IPS-NIHi7 (cell line): ENCODE measurements around the gene MRFAP1L1.
"Not testable (repeated sequence)": the region's sequence is repeated elsewhere in the genome, so short reads cannot be mapped to it uniquely, and the experiment has no call there.

Source experiments
- DNase-seq: peaks from one replicate; pipeline ENCODE4 v3.0.0; 2012; ENCODE audit warnings: mixed read lengths; ENCODE audit errors: extremely low spot score

Gene MRFAP1L1

DNA sequence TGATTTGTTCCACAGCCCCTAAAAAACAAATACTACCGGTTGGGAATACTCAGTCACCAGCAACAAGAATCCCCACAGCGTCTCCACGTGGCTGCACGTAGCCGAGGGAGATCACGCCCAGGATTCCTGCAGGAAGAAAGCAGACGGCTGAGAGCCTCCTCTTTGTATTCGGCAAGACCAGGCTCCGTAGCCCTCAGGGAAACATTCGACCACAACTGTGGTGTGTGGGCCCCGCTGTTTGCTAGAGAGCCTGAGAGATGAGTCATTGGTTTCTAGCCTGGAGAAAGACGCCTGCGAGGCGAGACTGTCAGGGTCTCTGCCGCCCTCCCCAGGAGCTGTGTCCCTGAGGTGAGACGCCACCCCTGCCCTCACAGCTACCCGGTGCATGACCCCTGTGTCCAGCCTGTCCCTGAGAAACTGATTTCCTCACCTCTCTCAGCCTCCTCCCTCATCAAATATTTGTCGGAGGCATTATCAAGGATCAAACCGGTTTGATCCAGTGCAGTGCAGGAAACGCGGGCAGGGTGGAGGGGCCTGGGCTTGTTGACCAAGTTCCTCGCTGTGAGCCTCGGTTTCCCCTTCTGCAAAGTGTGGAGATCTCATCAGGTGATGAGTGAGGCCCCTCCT lies 20.7 kb downstream of the MRFAP1L1 start:
- DNase-seq: peak; percentile 83

DNA sequence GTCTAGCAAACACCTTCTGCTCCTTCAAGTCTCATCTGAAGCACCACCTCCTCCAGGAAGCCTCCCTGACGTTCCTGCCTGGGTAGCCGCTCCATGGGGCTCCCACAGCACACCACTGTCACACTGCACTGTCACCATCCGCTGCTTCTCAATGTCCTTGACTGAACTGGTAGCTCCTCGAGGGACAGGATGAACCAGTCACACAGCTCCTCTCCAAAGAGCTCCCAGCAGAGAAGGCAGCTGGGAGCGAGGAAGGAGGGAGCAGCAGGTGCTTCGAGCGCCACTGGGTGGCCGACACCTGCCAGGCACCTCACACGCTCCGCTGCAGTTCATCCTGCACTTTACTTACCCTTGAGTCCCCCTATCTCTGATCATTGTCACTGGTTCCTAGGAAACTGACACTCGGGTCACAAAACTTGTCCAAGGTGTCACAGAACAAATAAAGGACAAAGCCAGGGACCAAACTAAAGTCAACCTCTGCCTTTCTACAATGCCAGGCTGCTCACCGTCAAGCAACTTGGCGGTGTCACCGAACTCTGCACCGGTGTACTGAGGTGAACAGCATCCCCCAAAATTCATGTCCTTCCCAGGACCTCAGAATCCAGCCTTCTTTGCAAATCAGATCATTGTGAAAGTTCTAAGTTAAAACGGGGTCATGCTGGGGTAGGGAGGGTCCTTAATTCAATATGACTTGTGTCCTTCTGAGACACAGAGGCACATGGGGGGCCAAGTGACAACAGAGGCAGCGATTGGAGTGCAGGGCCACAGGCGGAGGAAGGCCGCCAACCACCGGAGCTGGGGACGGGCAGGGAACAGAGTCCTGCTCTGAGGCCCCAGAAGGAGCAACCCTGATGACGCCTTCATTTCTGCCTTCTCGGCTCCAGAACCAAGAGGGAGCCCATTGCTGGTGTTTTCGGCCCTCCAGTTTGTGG lies 21.5 kb downstream of the MRFAP1L1 start:
- peak; percentile 40 for DNase-seq

- DNase-seq: no peak
These were observed 23.4 kb downstream of the MRFAP1L1 start for GRCh38 chr4:6686104-6686787.

- DNase-seq: no peak
These were observed 25.0 kb downstream of the MRFAP1L1 start for GRCh38 chr4:6684656-6685055.

DNA sequence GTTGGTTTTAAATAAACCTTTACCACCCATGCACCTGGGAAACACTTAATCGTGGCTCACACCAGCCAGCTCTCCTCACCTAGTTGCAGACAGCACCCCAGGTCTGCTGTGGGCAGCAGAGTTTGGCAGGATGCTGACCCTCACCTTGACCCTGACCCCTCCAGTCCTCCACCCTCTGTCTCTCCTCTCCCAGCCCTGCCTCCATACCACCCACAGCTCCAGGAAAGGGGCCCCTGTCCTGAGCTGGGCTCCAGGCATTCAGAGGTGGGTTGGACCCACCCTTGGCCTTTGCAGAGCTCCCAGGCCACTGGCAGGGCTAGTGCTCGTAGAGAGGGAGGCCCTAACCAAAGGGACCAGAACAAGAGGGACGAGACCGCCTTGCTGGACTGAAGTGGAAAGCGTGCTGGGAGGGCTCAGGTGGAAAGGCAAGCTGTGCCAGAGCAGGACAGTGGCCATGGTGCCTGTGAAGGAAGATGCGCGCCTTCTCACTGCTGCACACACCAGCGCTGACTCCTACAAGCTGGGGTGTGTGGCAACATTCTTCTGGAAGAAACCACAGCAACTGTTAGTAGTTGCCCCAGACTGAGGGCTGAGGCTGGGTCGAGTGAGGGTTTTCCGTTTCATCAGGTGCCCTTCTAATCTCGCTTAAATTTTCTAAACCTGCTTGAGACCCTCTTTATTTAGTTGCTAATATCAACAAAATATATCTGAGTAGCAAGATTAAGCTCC lies 26.6 kb downstream of the MRFAP1L1 start:
- DNase-seq: no peak

DNA sequence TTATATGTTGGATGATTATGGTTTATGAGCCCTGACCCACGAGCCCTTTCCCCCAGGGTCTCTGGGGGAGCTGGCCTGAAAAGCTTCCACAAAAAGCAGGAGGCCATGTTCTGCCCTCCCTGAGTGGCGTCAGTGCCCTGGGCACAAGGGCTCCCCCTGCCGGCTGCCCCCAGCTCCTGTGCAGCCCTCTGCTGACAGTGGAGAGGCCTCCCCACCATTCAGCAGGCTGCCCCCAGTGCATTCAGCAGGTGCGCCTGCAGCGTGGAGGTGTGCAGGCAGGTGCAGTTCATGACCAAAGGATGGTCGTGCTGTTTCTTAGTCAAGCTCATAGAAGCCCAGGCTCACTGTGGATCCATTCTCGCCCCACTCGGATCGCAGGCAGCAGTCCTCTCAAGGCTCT lies 28.5 kb downstream of the MRFAP1L1 start:
- no peak for DNase-seq

DNA sequence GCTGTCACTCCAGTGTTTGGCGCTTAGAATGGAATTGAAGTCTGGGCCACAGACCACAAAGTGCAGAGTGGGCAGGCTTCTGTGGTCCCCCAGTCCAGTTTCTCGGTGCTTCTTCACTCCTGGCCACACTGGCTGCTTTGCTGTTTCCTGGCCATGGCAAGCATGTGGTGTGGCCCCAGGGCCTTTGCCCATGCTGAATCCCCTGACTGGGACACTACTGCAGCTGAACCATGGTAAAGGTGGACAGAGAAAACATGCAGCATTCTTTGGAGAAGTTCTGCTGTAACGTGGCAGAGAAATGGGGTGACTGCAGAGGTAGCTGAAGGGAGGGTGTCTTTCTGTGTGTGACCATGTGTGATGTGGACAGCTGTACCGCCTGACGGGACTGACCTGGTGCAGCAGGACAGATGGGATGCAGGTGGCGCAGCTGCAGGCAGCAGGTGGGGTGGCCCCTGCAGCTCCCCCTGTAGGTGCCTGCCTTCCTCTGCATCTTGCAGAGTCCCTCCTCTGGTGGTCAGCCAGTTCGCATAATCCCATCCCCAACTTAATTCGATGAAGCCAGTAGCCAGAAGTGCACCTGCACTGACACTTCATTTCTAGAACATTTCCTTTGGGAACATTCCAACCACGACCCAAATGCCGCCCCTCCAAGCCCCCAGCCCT lies 29.2 kb downstream of the MRFAP1L1 start:
- peak; percentile 80 for DNase-seq

- no peak for DNase-seq
These were observed 32.7 kb downstream of the MRFAP1L1 start for GRCh38 chr4:6676722-6677558.

DNA sequence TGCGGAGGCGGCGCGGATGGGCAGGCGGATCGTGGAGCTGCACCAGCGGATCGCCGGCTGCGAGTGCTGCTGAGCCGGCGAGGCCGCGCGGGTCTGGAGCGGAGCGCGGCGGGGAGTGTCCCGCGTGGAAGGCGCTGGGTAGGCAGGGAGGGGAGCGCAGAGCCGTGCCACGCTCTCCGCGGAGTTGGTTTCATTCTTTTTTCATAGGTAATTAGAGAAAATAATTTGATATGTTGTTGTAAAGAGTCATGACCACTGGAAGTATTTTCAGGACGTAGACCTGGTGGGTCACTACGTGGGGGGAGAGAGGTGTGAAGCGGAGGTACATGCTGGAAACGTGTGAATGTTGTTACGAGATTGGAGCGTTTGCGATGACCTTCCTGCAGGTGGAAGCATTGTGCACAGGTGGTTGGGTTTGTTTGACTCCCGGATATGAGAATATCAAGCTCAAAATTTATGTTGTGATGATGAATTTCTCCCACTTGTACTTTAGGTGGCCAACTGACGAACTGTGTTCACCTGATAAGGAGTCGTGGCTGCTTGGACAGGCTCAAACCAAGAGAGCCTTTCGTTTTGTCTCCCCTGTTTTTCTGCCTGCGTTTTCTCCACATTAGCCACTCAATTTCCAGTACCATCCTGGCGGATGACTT lies 35.0 kb downstream of the MRFAP1L1 start:
- peak; percentile 36 for DNase-seq

- peak; percentile 98 for DNase-seq
These were observed 35.8 kb downstream of the MRFAP1L1 start for GRCh38 chr4:6673660-6674499.

GRCh38 chr4:6673191-6673659 lies 36.4 kb downstream of the MRFAP1L1 start:
- DNase-seq: not testable (repeated sequence)

GRCh38 chr4:6672541-6673190 lies 37.0 kb downstream of the MRFAP1L1 start:
- not testable (repeated sequence) for DNase-seq

DNA sequence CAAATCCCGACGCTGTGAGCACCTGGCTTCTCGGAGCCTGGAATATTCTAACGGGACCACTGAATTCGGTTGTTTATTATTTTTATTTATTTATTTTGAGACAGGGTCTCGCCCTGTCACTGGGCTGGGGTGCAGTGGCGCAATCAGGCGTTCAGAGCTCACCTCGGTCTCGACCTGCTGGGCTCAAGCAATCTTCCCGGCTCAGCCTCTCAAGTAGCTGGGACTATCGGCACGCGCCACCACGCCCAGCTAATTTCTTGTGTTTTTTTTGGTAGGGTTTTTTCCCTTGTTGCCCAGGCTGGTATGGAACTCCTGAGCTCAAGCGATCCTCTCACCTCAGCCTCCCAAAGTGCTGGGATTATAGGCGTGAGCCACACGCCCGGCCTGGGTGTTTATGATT lies 37.5 kb downstream of the MRFAP1L1 start:
- no peak for DNase-seq

DNA sequence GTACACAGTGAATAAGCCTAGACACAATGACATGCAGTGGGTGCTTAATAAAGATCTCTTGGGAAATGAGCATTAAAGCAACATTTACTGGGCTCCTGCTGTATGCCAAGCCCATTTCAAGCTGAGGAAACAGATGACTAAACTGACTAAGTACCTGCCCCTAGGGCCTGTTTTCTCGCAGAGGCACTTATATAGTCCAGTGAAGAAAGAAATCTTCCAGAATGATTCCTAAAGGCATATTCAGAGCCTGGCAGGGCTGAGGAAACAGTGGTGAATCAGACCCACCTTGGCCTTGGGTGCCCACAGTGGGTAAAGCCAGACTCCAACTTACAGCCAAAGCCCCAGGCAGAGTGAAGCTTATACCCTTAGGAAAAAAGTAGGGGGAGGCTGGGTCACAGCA lies 38.0 kb downstream of the MRFAP1L1 start:
- DNase-seq: no peak

DNA sequence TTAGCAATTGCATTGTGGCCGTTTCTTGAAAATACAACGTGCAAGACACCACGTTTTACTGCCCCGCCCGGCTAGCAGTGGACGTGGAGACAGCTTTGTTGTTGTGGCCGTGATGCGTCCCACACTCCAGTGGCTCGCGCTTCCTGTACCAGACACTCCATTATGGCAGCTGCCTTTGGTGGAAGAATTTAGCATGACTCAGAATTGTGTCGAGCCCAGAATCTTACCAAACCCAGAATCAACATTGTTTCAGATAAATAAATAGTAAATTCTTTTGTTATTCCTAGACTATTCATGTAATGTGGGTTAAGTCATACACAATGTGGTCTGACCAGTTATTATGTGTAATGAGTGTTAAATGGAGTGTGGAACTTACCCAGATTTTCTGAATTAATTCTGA lies 41.3 kb downstream of the MRFAP1L1 start:
- no peak for DNase-seq

DNA sequence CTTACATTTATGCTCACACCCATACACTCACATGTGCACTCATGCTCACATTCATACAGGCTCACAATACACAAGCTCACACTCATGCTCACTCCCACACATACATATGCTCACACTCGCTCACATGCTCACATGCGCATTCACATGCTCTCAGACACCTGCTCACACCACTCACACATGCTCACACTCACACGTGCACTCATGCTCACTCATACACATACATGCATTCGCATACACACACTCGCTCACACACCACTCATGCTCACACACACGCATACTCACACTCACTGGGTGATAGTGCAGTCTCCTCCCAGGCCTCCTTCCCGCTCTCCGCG lies 44.4 kb downstream of the MRFAP1L1 start:
- no peak for DNase-seq

DNA sequence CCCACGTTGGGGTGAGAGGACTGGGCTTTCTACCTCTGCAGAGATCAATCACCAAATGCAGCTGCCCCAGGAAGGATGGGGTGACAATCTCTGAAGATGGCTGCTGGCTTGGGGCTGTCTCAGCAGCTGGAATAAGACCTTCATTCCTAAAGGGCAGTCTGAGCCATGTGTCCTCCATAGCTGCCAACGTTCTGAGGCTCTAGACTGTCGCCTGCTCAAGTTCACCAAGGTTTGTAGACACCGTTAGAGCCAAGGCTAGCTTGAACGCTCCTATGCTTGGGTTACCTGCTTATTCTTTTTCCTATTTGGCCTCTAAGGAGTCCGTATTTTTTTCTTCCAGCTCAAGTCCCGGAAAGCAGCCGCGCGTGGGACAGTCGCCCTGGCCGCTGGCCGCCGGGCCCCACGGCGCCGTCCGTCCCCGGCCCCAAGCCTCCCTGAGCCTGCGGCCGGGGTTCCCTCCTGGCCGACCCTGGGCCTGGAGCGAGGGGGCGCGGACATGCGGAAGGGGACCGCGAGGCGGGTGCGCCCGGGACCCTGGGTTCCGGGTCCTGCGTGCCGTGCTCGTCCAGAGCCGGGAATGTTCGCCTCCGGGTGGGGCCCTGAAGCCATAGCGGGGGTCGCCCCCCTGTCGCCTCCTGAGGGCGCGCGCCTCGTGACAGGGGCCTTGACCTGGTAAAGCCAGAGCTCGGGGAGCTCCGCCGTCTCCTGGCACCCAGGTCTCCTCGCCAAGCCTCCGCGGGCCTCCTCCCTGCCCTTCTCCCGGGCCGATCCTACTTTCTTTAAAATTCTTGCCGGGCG lies 45.9 kb downstream of the MRFAP1L1 start:
- no peak for DNase-seq

DNA sequence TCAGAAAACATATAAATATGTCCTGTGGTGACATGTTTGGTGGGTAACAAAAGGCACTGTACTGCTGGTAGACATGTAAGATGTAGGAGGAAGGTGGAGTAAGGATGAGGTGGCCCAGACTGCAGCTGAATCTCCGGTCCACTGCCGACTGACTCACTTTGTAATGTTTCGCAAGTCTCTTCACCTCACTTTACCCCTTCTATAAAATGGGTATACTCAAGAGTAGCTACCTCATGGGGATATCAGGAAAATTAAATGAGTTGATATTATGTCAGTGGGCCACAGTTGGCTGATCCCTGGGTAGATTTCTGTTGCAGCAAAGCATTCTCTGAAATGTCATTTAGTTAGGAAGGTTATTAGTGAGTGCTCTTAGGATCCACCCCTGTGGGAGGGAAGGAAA lies 47.1 kb downstream of the MRFAP1L1 start:
- DNase-seq: no peak
